H1 (cell line): ENCODE data around the gene MAP3K6. TPM values are rescaled to one million over a fixed set of nuclear protein-coding genes. Genes with fewer than 3 reads are reported as not detected.

Experiments used
- CTCF ChIA-PET: fragments of 300-600 bp; sonication (Branson Sonifier 250); formaldehyde crosslinking; loops from one replicate; lab custom pipeline; 2021; ENCODE audit not compliant: partially characterized antibody; lab: Charles Lee
- POLR2A ChIA-PET: fragments of 300-600 bp; sonication (Branson Sonifier 250); formaldehyde crosslinking; loops from one replicate; lab custom pipeline; 2021; ENCODE audit warnings: inconsistent platforms; ENCODE audit not compliant: partially characterized antibody; lab: Charles Lee
- DNase-seq, 2 experiments: peaks; one replicate each; pipeline versions ENCODE4 v3.0.0 to v3.0.0-alpha.2; 2010 to 2022; ENCODE audit warnings: low spot score in 2 of 2, low read depth in 1 of 2, mixed read lengths in 1 of 2
- FAIRE-seq: peaks from 2 replicates; lab custom pipeline; 2011; peaks lifted over from hg19 to GRCh38; lab: Jason Lieb, UNC
- H2AFZ ChIP-seq: 2 replicates; pipeline ENCODE4 v1.8.1; 2012; ENCODE audit warnings: low read length, inconsistent platforms
- H2AK5ac ChIP-seq: 2 replicates; pipeline ENCODE4 v1.6.1; 2013; ENCODE audit warnings: low read depth, low read length
- H2BK120ac ChIP-seq: replicated peaks from 2 replicates; pipeline ENCODE3; 2013; ENCODE audit warnings: low read depth, low read length, inconsistent platforms
- H2BK12ac ChIP-seq: 2 replicates; pipeline ENCODE4 v1.6.1; 2013; ENCODE audit warnings: low read depth, low read length
- H2BK15ac ChIP-seq: 2 replicates; pipeline ENCODE4 v1.6.1; 2013; ENCODE audit warnings: low read length
- H2BK20ac ChIP-seq: 2 replicates; pipeline ENCODE4 v1.6.1; 2013; ENCODE audit warnings: low read length
- H2BK5ac ChIP-seq: 2 replicates; pipeline ENCODE4 v1.6.1; 2013; ENCODE audit warnings: low read depth, low read length
- H3K14ac ChIP-seq: 2 replicates; pipeline ENCODE4 v1.6.1; 2013; ENCODE audit warnings: inconsistent platforms; ENCODE audit not compliant: insufficient read length
- H3K18ac ChIP-seq: 2 replicates; pipeline ENCODE4 v1.6.1; 2013; ENCODE audit warnings: low read length; ENCODE audit errors: extremely low read depth
- H3K23ac ChIP-seq: 2 replicates; pipeline ENCODE4 v1.6.1; 2013; ENCODE audit warnings: inconsistent platforms; ENCODE audit not compliant: insufficient read length
- H3K23me2 ChIP-seq: 2 replicates; pipeline ENCODE4 v1.6.1; 2013; ENCODE audit warnings: low read depth, low read length
- H3K27ac ChIP-seq: 2 replicates; pipeline ENCODE4 v1.6.1; 2011; ENCODE audit warnings: low read depth, low read length, inconsistent platforms
- H3K27me3 ChIP-seq, 4 experiments: replicated peaks in 1 of 4; 1 replicate in 1 of 4; 2 replicates in 3 of 4; pipeline versions ENCODE4 v1.6.1 to v1.8.1; 2011 to 2013; ENCODE audit warnings: low read length in 3 of 4, mild to moderate bottlenecking in 3 of 4, inconsistent platforms in 2 of 4, mixed read lengths in 2 of 4, moderate library complexity in 1 of 4; ENCODE audit not compliant: control insufficient read depth in 3 of 4, insufficient read depth in 3 of 4; ENCODE audit errors: extremely low read depth in 1 of 4
- H3K36me3 ChIP-seq, 4 experiments: 2 replicates each; pipeline versions ENCODE4 v1.6.1 to v1.8.1; 2011 to 2013; ENCODE audit warnings: mild to moderate bottlenecking in 4 of 4, low read length in 3 of 4, moderate library complexity in 2 of 4, control low read depth in 1 of 4, inconsistent platforms in 1 of 4; ENCODE audit not compliant: insufficient read depth in 4 of 4, control insufficient read depth in 2 of 4
- H3K4ac ChIP-seq: replicated peaks from 2 replicates; pipeline ENCODE3; 2013; ENCODE audit warnings: low read length, low read depth, mixed read lengths, inconsistent platforms; ENCODE audit not compliant: insufficient read length
- H3K4me1 ChIP-seq, 4 experiments: replicated peaks in 1 of 4; 1 replicate in 1 of 4; 2 replicates in 3 of 4; pipeline versions ENCODE4 v1.6.1 to v1.8.1; 2011 to 2013; ENCODE audit warnings: low read length in 3 of 4, inconsistent platforms in 2 of 4, mixed read lengths in 1 of 4; ENCODE audit not compliant: insufficient read depth in 4 of 4, control insufficient read depth in 3 of 4
- H3K4me2 ChIP-seq, 2 experiments: 2 replicates each; pipeline versions ENCODE4 v1.6.1 to v1.8.1; 2011 to 2013; ENCODE audit warnings: low read depth in 2 of 2, low read length in 2 of 2, control low read depth in 1 of 2, inconsistent platforms in 1 of 2, mild to moderate bottlenecking in 1 of 2; ENCODE audit not compliant: insufficient read depth in 1 of 2
- H3K4me3 ChIP-seq, 4 experiments: fragments of 200-600, 300-600 bp in 1 of 4; sonication (generic), shearing (Covaris generic), sonication (Bioruptor Twin) in 1 of 4; 2 replicates each; pipeline versions ENCODE4 v1.5.1 to v1.8.1; 2011 to 2016; ENCODE audit warnings: low read length in 4 of 4, low read depth in 3 of 4, control low read depth in 2 of 4, inconsistent platforms in 2 of 4, mild to moderate bottlenecking in 2 of 4, mixed read lengths in 1 of 4, moderate library complexity in 1 of 4; ENCODE audit not compliant: insufficient read depth in 2 of 4; ENCODE audit errors: extremely low read depth in 1 of 4
- H3K56ac ChIP-seq: replicated peaks from 2 replicates; pipeline ENCODE3; 2013; ENCODE audit warnings: low read depth, mild to moderate bottlenecking, mixed read lengths, low read length, inconsistent platforms; ENCODE audit not compliant: insufficient read length
- H3K79me1 ChIP-seq: 2 replicates; pipeline ENCODE4 v1.6.1; 2013; ENCODE audit warnings: low read depth, low read length, control low read depth
- H3K79me2 ChIP-seq, 2 experiments: 2 replicates each; pipeline versions ENCODE4 v1.6.1 to v1.8.1; 2012 to 2013; ENCODE audit warnings: low read length in 2 of 2, mild to moderate bottlenecking in 2 of 2, inconsistent platforms in 1 of 2; ENCODE audit not compliant: insufficient read depth in 2 of 2, control insufficient read depth in 1 of 2
- H3K9ac ChIP-seq, 4 experiments: replicated peaks in 1 of 4; 1 replicate in 1 of 4; 2 replicates in 3 of 4; pipeline versions ENCODE4 v1.6.1 to v1.8.1; 2011 to 2013; ENCODE audit warnings: low read depth in 3 of 4, low read length in 3 of 4, control low read depth in 2 of 4, mild to moderate bottlenecking in 2 of 4, moderate library complexity in 2 of 4, inconsistent platforms in 1 of 4; ENCODE audit errors: extremely low read depth in 1 of 4
- H3K9me3 ChIP-seq, 2 experiments: 2 replicates each; pipeline versions ENCODE4 v1.6.1 to v1.8.1; 2012 to 2013; ENCODE audit warnings: mild to moderate bottlenecking in 2 of 2, moderate library complexity in 2 of 2, control low read depth in 1 of 2, inconsistent platforms in 1 of 2, low read depth in 1 of 2, low read length in 1 of 2, mixed read lengths in 1 of 2; ENCODE audit not compliant: insufficient read depth in 2 of 2
- H4K20me1 ChIP-seq, 2 experiments: replicated peaks in 1 of 2; 2 replicates each; pipeline versions ENCODE3 to v1.8.1; 2011 to 2013; ENCODE audit warnings: inconsistent platforms in 2 of 2, low read length in 2 of 2, mild to moderate bottlenecking in 1 of 2; ENCODE audit not compliant: insufficient read depth in 2 of 2, control insufficient read depth in 1 of 2
- H4K5ac ChIP-seq: 2 replicates; pipeline ENCODE4 v1.6.1; 2013; ENCODE audit warnings: low read length, low read depth, mixed read lengths, inconsistent platforms; ENCODE audit not compliant: insufficient read length
- H4K8ac ChIP-seq: 2 replicates; pipeline ENCODE4 v1.8.0; 2013; ENCODE audit warnings: mild to moderate bottlenecking, moderate library complexity, low read length, inconsistent platforms; ENCODE audit not compliant: insufficient read depth; ENCODE audit errors: extremely low read depth
- H4K91ac ChIP-seq: replicated peaks from 2 replicates; pipeline ENCODE3; 2013; ENCODE audit warnings: low read length, mixed read lengths, inconsistent platforms; ENCODE audit not compliant: insufficient read length
- ASH2L ChIP-seq: fragments of 200-600, 300-600 bp; sonication (generic); IDR thresholded peaks from one replicate; pipeline ENCODE4 v1.7.1; 2017; ENCODE audit warnings: low read length
- CREB1 ChIP-seq: IDR thresholded peaks from 2 replicates; pipeline ENCODE4 v1.6.1; 2012; ENCODE audit warnings: inconsistent platforms
- EZH2 ChIP-seq: fragments of 200-600 bp; sonication (generic); IDR thresholded peaks from 2 replicates; pipeline ENCODE4 v1.7.1; 2012; ENCODE audit warnings: low read depth, mild to moderate bottlenecking, moderate library complexity, low read length, inconsistent platforms; ENCODE audit not compliant: severe bottlenecking
- NANOG ChIP-seq: IDR thresholded peaks from 2 replicates; pipeline ENCODE4 v1.6.1; 2011; ENCODE audit warnings: low read length, low read depth, mild to moderate bottlenecking, inconsistent platforms; ENCODE audit not compliant: insufficient read depth, poor library complexity, severe bottlenecking
- POLR2AphosphoS5 ChIP-seq: IDR thresholded peaks from 2 replicates; pipeline ENCODE4 v1.6.1; 2011; ENCODE audit warnings: low read depth, low read length
- POU5F1 ChIP-seq: IDR thresholded peaks from 2 replicates; pipeline ENCODE4 v1.6.1; 2011; ENCODE audit warnings: low read depth, mild to moderate bottlenecking, low read length, moderate library complexity
- SRF ChIP-seq: IDR thresholded peaks from 2 replicates; pipeline ENCODE4 v1.6.1; 2011; ENCODE audit warnings: mild to moderate bottlenecking, low read depth, low read length, moderate library complexity
- WGBS, 2 experiments: shearing (Covaris generic) in 1 of 2; methylation state at CpG; one replicate each; pipeline versions ENCODE4 v1.1.6 to v1.1.7; 2013 to 2015; ENCODE audit warnings: low lambda C conversion rate in 2 of 2, mixed read lengths in 2 of 2, inconsistent platforms in 1 of 2, low coverage in 1 of 2, missing lambda C conversion rate in 1 of 2; ENCODE audit not compliant: insufficient replicate concordance in 2 of 2, insufficient coverage in 1 of 2, insufficient read length in 1 of 2; ENCODE audit errors: extremely low coverage in 1 of 2, missing lambda C conversion rate in 1 of 2; 5-methylcytosine and 5-hydroxymethylcytosine counted together
- polyA plus RNA-seq, 7 experiments: library from polyadenylated mRNA; depleted of rRNA in 3 of 7; stranded (reverse) in 5 of 7; unstranded in 2 of 7; fragments of >200 nt in 5 of 7; fragments of 200-250 nt in 2 of 7; gene quantifications; 1 replicate in 5 of 7; 2 replicates in 1 of 7; 4 replicates in 1 of 7; pipeline versions ENCODE4 v1.2.1 to v1.2.3, GENCODE V29; 2011 to 2013; ENCODE audit warnings: missing spikeins in 2 of 7, mixed read lengths in 2 of 7
- total RNA-seq: library from RNA; stranded (reverse); fragmentation: NEBNext Ultra II Directional; extraction: Animal tissue kit (Norgen Biotek cat#: 25700); gene quantifications from 2 replicates; pipeline ENCODE4 v1.2.1, GENCODE V29; 2021
- TF ChIP-seq, protein P1 (sequence below), 3 experiments: IDR thresholded peaks; 1 replicate in 2 of 3; 2 replicates in 1 of 3; pipeline versions ENCODE4 v1.5.1 to v1.6.1; 2011; ENCODE audit warnings: low read length in 3 of 3, mild to moderate bottlenecking in 3 of 3, inconsistent platforms in 2 of 3, low read depth in 1 of 3, moderate library complexity in 1 of 3; ENCODE audit not compliant: insufficient read depth in 1 of 3; ENCODE audit errors: control extremely low read depth in 1 of 3

MAP3K6 gene
- total and polyA plus RNA-seq, 2 of the 8 experiments (the other 6 are each of a cell fraction or from before 2014, with no cell fraction given) = 7.4 to 7.6 TPM

DNA sequence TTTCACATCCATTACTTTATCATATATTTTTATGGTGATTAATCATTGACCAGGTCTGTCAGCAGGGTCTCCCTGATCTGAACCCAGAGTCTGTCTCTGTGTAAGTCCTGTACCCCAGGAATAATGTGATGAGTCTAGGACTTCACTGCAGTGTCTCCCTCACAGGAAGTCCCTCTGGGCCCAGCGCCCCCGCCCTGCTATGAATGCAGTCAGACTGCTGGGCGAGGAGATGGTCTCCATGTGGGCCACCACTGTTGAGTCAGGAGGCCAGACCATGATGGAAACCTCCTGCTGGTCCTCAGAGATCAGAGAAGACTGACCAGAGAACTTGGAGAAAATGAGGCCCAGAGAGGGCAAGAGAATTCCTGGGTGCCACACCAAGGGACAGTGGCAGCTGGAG, 35.3 kb downstream of the MAP3K6 start:
- H3K4me3 ChIP-seq = no peak overlapping the region
- H3K36me3 ChIP-seq = peaks cover 4 to 18% (median 11%) of the 10 kb centered on the region in 4 experiments; a peak in 7 of 8 replicates
- no peak overlapping the region for H3K23ac ChIP-seq
- H2AK5ac ChIP-seq = no peak overlapping the region
- no peak overlapping the region for H4K8ac ChIP-seq
- POLR2A ChIA-PET = interaction anchor here (1.4 to 2.4 kb wide), 2 partner anchors 9 to 10 kb away, joined by 12 to 14 read pairs; partner anchors contain the start of genes SYTL1 and TMEM222
- FAIRE-seq (no peak), DNase-seq (no peak)
- no peaks in the 10 kb centered on the region for H3K23me2 ChIP-seq
- no peak overlapping the region for H3K56ac ChIP-seq
- no peak overlapping the region for H2BK120ac ChIP-seq
- no peak overlapping the region for H3K4me2 ChIP-seq
- no peak overlapping the region for H3K9ac ChIP-seq
- H2BK15ac ChIP-seq = no peak overlapping the region
- no peaks in the 10 kb centered on the region for H3K9me3 ChIP-seq
- no peak overlapping the region for H4K5ac ChIP-seq
- no peak overlapping the region for H3K27ac ChIP-seq
- peaks cover 8 to 20% of the 10 kb centered on the region in 2 experiments for H4K20me1 ChIP-seq
- H2BK5ac ChIP-seq = no peak overlapping the region
- H3K79me1 ChIP-seq = peaks cover 3% of the 10 kb centered on the region; the same call in 1 of the 2 replicates
- WGBS, 2 experiments = 96% methylated on average over 3 of the region's 3 CpGs; no CpG with 5 or more reads in 1 of the 2 experiments
- H3K14ac ChIP-seq = no peak overlapping the region
- no peak overlapping the region for H2BK20ac ChIP-seq
- no peak overlapping the region for H3K4ac ChIP-seq
- H3K4me1 ChIP-seq = no peaks in the 10 kb centered on the region
- no peak overlapping the region for H2BK12ac ChIP-seq
- no peak overlapping the region for H2AFZ ChIP-seq
- H3K18ac ChIP-seq = no peak overlapping the region
- no peak for TF ChIP-seq ASH2L
- no peak for TF ChIP-seq SRF
- no peak for TF ChIP-seq CREB1
- TF ChIP-seq, protein P1, sequence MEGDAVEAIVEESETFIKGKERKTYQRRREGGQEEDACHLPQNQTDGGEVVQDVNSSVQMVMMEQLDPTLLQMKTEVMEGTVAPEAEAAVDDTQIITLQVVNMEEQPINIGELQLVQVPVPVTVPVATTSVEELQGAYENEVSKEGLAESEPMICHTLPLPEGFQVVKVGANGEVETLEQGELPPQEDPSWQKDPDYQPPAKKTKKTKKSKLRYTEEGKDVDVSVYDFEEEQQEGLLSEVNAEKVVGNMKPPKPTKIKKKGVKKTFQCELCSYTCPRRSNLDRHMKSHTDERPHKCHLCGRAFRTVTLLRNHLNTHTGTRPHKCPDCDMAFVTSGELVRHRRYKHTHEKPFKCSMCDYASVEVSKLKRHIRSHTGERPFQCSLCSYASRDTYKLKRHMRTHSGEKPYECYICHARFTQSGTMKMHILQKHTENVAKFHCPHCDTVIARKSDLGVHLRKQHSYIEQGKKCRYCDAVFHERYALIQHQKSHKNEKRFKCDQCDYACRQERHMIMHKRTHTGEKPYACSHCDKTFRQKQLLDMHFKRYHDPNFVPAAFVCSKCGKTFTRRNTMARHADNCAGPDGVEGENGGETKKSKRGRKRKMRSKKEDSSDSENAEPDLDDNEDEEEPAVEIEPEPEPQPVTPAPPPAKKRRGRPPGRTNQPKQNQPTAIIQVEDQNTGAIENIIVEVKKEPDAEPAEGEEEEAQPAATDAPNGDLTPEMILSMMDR (IDR thresholded peaks at IDR 0.05; ENCODE audit: control extremely low read depth in 1 of 3, insufficient read depth in 1 of 3, low read depth in 1 of 3, low read length in 3 of 3) = no peak
- TF ChIP-seq POU5F1 = no peak
- TF ChIP-seq EZH2 = no peak
- no peak for TF ChIP-seq NANOG
- no peak for TF ChIP-seq POLR2AphosphoS5
- H3K79me2 ChIP-seq = peaks cover 0 to 24% of the 10 kb centered on the region in 2 experiments; a peak in 3 of 4 replicates
- no peak overlapping the region for H4K91ac ChIP-seq
- H3K27me3 ChIP-seq = no peaks in the 10 kb centered on the region
- CTCF ChIA-PET = interaction anchor here (0.5 to 17.0 kb wide), 12 partner anchors 8 to 362 kb away, joined by 3 to 321 read pairs (median 37); partner anchors contain the start of genes MAP3K6, SYTL1 and TMEM222
